HG03342 (cell line): Measurements from ENCODE around the gene NPAS4.
"Not testable (repeated sequence)": the region's sequence is repeated elsewhere in the genome, so short reads cannot be mapped to it uniquely, and the experiment has no call there.

Experiments used
- ATAC-seq: cut with Tn5 transposase; IDR thresholded peaks from one replicate; pipeline ENCODE4 v1.9.1; 2021; ENCODE audit warnings: mild to moderate bottlenecking, moderate library complexity; ENCODE audit not compliant: unreplicated experiment

Gene NPAS4

DNA sequence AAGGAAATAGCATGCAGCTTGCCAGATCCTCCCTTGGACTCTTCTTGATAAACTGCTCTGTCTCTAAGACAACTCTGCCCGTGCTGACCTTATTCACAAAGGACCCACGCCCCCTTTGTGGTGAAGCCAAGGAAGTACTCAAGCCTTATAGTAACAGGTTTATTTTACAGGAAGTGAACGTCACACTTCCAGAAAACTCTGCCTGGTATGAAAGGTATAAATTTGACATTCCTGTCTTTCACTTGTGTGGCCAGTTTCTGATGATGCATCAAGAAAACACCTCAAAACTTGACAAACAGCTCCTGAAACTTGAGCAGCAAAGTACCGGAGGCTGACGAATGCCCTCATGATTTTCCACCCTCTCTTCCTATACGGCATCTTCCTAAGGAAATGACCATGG, 33.4 kb downstream of the NPAS4 start:
- no peak for ATAC-seq

DNA sequence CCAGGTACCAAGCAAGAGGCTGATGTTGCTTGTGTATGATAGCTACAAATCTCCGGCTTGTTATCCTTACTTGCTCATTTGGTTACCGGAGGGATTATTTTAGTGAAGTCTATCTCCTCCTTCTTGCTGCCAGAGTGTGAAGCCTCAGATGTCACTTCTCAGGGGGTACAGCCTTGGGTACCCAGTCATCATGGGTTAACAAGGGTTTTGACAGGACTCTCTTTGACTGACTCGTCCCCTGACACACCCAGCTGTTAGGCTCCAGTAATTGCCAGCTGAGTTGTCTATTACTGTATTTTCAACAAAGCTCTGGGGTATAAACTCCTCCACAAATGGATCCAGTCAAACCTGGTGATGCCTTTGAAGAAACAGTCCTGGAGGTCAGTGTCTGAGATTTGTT, 34.0 kb downstream of the NPAS4 start:
- ATAC-seq: no peak

DNA sequence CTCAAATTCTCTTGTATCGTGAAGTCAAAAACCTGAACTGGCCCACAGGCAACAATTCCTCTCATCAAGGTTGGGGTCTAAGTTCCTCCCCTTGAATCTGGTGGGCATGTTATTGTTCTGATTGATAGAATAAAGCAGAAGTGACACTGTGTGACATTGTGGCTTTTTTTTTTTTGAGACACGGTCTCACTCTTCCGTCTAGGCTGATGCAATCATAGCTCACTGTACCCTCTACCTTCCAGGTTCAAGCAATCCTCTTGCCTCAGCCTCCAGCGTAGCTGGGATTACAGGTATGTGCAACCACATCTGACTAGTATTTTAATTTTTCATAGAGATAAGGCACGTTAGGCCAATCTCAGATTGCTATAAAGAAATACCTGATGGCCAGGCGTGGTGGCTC, 37.0 kb downstream of the NPAS4 start:
- ATAC-seq: no peak

DNA sequence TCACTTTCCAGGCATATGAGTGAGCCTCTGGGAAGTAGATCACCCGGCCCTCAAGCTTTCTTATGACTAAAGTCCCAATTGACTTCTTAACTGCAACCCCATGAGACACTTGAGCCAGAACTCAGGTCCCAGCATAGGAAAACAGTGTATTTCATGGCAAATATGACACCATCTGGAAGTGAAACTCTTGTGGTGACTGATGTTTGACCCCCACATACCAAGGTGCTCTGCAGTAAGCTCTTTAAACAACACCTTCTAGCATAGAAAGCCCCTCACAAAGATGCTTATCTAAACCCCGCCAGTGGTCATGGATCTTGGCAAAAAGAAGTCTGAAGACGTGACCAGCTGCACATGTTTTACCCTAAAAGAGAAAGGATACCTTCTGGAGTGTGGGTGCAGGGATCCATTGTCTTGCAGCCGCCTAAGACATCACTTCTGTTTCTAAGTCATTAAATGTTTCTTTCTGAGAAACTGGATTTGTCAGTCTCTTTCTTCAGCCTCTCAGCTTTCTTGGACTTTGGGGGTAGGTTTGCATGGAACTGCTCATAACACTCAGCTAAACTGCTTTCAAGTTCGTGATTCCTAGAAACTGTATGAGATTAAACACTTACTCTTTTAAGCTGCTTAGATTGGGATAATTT, 38.4 kb downstream of the NPAS4 start:
- no peak for ATAC-seq

DNA sequence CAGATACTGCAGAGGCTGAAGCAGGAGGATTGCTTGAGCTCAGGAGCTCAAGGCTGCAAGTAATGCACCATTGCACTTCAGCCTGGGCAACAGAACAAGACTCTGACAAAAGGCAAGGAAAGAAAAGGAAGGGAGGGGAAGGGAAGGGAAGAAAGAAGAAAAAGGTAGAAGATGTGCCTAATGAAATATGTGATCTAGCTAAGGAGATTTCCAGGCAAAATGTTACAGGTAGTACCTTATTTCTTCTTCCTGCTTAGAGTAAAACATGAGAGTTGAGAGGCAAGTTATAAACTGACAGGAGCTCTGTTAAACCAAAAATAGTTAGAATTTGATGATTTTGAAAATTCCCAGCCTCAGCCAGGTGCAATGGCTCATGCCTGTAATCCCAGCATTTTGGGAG, 41.2 kb downstream of the NPAS4 start:
- no peak for ATAC-seq

DNA sequence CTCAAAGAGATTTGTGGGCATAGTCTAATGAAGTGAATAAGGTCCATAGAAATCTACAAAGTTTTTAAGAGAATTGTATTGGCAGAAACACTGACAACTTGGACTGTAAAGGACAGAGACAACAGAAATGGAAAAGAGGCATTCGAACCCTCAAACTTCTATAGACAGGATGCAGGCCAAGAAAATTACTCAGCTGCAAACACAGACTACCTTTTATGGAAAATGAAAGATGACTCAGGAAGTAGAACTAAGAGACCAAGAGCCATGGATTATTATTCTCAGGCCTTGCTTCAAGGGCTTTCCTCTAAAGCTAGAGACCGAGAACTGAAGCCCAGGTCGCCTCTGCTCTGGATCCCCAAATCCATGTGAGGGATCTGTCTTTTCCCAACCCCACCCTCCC, 42.1 kb downstream of the NPAS4 start:
- ATAC-seq: no peak

DNA sequence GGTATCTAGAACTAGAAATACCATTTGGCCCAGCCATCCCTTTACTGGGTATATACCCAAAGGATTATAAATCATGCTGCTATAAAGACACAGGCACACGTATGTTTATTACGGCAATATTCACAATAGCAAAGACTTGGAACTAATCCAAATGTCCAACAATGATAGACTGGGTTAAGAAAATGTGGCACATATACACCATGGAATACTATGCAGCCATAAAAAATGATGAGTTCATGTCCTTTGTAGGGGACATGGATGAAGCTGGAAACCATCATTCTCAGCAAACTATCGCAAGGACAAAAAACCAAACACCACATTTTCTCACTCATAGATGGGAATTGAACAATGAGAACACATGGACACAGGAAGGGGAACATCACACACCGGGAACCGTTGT, 43.3 kb downstream of the NPAS4 start:
- not testable (repeated sequence) for ATAC-seq

DNA sequence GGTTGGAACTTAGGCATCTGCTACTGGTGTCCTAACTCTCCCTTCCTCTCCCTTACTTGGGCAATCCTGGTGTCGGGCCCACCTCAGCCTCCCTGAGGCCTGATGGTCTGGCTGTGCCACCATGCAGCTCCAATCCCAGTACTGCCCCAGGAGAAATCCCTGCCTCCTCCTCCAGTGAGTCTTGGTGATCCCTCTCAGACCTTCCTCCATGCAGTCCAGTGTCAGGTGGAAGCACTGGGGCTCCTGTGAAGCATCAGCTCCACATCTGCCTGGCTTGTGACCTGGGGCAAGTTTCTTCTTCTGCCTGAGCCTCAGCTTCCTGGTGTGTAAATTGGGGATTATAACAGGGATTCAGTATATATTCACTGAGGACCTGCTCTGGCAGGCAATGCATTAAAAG, 44.1 kb downstream of the NPAS4 start:
- ATAC-seq: no peak

DNA sequence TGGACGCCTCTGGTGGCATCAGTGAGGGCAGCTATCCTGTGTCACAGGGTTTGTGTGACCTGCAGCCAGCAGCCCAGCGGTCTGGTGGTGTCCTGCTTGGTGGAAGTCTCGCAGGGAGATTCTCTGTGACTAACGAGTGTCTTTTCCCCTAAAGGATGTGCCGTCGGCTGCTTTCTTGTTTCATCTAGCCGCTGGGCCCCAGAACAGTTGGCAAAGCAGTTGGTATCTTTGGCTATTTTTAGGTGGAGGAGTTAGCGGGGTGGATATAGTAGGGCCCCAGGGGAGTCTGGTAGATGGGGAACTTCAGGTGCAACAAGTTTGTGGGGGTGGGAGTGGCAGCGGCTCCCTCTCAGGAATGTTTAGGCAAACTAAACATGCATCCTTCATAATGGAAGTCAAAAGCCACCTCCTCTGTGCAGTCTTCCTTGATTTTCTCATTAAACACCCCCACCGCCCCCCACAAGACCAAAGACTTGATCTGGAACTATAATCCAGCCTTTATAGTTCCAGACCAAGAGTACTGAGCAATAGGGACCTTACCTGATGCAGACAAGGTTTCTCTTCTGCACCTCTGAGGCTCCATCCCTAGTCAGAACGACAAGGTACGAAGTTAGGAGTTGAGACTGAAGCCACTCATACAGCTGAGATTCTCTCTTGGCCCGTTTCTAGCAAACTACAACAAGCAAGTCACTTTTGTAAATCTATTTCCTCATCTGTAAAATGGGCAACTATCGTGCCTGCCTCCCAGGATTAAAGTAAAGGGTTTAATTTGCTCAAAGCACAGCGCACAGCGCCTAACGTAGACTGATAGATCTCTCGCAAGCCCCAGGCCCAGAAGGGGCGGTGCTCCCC, 44.8 kb downstream of the NPAS4 start:
- ATAC-seq: no peak

DNA sequence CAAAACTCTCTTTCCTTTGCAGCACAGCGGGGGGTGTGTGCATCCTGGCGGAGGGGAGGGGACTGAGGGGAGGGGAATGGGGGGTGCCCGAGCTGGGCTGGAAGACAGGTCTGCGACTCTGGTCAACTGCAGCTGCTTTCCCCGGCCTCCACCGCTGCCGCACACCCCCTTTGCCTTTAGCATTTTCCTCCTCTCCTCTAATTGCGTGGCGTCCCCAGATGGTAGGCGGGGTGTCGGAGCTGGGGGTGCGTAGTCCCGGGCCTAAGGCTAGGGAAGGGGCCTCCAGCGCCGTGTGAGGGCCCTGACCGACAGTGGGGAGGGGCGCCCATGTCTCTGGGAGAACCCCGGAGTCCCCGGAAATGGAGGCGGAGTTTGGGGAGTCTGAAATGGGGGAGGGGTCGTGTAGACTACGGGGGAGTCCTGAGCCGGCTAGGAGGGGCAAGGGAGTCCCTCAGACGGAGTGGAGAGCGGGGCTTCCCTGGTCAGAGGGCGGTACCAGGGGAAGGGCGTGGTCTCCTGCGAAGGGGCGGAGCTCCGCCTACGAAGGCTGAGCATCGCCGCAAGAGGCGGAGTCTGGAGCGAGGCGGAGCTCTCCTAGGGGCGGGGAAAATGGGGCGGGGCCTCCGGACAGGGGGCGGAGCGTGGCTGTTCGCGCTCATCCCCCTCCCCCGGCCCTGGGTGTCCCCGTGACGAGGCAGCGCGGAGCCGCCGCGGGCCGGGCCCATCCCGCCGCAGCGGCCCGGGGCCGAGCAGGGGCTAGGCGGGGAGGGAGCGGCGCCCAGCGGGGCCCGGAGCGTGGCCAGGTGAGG, 45.6 kb downstream of the NPAS4 start, which contains the start of gene PELI3:
Gene PELI3, plus strand, starts transcription at position 681 of the 809 bp plus-strand sequence. CDS start 1,224 bp downstream, outside the sequence.
- ATAC-seq: peak; percentile 77

DNA sequence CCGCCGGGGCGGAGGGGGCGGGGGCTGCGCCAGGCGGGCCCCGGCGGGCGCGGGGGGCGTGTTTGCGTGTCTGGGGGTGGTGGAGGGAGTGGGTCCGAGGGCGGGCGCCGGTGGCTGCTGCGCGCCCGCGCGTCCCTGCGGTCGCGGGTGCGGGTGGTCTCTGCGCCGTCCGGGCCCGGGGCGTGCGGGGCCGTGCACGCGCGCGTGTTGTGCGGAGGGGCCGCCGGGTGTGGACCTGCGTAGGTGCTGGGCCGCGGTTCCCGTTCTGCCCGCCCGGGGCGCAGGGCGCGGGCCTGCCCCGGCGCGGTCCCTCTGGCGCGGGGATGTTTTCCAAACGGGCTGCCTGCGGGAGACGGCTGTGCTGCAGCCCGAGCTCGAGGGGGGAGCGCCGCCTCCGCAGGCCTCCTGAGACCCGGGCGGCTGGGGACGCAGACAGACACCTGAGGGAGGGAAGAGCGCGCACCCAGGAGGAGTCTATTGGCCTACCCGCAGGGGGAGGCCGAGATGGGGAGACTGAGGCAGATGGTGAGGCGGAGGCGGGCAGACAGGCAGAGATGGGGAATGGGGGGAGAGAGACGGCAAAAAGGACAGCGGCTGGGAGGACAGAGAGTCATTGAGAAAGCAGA, 46.3 kb downstream of the NPAS4 start:
- peak; percentile 39 for ATAC-seq

DNA sequence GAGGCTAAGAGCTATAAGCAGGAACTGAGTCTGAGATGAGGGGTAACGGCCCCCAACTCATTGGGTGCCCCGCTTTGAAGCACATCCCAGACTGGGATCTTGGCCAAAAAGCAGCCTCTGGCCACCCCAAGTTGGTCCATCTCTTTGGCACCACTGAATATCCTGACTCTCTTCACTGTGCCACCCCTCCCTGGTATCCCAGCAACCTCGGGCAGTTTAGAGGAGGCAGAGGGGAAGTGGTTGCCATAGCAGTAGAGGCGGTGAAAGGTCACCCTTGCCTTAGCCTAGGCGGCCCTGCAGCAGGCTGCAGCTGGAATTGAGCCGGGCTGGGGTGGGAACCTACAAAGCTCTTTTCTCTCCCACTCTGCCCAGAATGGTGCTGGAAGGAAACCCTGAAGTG, 46.9 kb downstream of the NPAS4 start:
- no peak for ATAC-seq

DNA sequence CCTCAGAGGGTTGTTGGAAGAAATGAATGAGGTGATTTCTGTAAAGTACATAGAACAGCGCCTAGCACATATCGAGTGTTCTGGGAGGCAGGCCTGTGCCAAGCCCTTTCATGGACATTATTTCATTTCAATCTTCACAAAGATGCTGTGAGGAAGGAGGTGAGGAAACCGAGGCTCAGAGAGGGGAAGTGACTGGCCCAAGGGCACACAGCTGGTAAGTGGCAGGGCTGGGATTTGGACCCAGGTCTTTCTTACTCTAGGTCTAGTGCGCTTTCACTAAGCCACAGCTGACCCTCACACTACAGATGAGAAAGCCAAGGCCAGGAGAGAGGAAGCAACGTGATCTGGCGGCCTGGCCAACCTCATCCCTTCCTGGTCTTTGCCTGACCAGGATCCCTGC, 47.9 kb downstream of the NPAS4 start:
- ATAC-seq: no peak

DNA sequence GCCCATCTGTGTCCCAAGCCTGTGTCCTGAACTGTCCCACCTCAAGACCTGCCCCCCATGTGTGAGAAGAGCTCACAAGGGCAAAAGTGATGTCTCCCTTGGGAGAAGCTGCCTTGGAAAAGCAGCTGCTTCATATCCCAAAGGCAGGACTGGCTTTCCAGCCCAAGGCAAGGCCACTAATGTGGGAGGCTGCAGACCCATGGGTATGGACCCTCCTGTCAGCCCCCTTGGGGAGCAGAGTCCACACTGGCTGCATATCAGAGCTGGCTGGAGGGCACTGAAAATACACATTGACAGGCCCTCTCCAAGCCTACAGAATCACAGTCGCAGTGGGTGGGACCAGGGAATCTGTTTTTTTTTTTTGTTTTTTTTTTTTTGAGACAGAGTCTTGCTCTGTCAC, 48.6 kb downstream of the NPAS4 start:
- no peak for ATAC-seq

DNA sequence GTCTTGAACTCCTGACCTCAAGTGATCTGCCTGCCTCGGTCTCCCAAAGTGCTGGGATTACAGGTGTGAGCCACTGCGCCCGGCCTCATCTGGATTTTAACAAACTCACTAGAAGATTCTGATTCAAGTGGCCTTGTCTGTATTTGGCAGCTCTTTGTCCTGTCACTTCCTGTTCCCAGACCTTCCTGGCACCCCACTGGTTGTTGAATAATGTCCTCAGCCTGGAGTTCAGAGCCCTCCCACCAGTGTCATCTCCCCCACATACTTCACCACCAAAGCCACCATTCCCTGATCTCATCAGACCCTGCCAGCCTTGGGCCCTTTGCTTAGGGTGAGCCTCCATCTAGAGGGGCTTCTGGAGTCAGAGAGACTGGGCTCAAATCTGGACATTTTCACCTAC, 49.2 kb downstream of the NPAS4 start:
- no peak for ATAC-seq

DNA sequence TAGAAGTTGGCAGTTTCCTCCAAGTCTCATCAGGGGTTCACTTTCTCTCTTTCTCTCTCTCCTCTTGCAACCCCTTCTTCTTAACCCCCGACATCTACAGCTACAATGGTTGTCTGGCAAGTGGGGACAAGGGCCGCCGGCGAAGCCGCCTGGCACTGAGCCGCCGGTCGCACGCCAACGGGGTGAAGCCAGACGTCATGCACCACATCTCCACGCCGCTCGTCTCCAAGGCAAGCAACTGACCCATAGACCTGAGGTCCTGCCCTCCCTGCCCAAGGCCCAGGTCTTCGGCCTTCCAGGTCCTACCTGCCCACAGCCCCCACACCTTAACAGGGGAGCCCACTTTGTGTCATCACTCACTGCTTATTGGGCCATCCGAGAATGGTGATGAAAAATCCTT, 50.3 kb downstream of the NPAS4 start:
- ATAC-seq: no peak

DNA sequence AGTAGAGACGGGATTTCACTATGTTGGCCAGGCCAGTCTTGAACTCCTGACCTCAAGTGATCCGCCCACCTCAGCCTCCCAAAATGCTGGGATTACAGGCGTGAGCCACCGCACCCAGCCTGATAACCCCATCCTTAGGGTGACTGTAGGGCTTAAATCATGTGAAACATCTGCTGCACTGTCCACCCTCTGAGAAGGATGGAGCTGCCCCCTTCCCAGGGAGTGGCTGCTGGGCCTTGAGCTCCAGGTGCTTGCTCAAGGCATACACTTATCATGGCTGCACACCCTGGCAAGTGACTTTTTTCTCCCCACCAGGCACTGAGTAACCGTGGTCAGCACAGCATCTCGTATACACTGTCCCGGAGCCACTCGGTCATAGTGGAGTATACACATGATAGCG, 51.2 kb downstream of the NPAS4 start:
- no peak for ATAC-seq

DNA sequence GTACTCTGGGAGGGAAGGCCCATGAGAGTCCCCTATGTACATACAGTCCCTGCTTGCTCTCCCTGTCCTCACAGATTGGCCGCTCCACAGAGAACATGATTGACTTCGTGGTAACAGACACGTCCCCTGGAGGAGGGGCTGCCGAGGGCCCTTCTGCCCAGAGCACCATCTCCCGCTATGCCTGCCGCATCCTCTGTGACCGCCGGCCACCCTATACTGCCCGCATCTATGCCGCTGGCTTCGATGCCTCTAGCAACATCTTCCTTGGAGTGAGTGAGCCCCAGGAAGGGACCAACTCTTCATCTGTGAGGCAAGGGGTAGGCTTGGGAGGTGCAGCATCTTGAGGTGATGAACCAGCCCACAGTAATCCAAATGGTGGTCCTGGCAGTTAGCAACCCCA, 52.3 kb downstream of the NPAS4 start:
- ATAC-seq: no peak

DNA sequence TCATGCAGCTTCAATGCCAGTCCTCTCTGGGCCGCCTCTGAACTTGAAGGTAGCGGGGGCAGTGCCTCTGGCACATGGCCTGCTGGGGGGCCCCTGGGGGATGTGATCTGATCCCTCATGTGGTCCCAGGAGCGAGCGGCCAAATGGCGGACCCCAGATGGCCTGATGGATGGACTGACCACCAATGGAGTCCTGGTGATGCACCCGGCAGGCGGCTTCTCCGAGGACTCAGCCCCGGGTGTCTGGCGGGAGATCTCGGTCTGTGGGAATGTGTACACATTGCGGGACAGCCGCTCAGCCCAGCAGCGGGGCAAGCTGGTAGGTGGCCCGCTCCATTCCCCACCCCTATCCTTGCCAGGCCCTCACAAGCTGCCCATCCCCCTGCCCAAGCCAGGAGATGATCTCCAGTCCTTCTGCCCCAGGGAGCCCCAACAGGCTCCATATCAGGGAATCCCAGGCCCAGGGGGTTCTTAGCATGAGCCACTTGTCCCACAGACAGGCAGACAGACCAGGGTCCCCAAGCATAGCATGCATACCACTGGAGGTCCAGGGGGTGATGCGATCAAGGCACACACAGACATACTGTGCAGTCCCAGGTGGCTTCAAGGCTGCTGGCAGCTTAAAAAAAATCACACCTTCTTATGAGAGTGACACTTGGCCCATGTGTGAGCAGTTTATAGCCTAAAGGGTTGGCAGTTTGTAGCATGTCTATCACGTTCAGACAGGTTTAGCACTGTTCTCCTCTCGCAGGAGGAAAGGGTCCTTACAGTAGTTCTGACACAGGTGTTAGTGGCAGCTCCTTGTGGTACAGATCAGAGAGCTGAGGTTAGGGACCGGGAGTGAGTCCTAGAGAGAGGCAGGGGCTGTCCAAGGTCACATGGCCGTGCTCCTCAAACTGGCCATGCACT, 53.0 kb downstream of the NPAS4 start:
- no peak for ATAC-seq
